PC-3 (cell line): ENCODE data around the gene THBS2.

Experiments used
- CTCF ChIP-seq: fragments of 300-600 bp; sonication (generic); conservative IDR thresholded peaks from 2 replicates; pipeline ENCODE4 v1.5.1; 2017; ENCODE audit warnings: antibody characterized with exemption, low read depth, mild to moderate bottlenecking, low read length
- EZH2 ChIP-seq: fragments of 300-600 bp; sonication (generic); IDR thresholded peaks from one replicate; pipeline ENCODE4 v1.6.1; 2017; ENCODE audit warnings: antibody characterized with exemption, mild to moderate bottlenecking, low read length; ENCODE audit not compliant: unreplicated experiment

GRCh38 chr6:169172946-169173345, 80.7 kb downstream of the THBS2 start:
- TF ChIP-seq CTCF (no peak), EZH2 (no peak)
